GM12873 (cell line): ENCODE data around the gene EDAR.

Experiments used
- TF ChIP-seq, protein P1 (sequence below): IDR thresholded peaks from 2 replicates; pipeline ENCODE4 v1.5.1; 2012; ENCODE audit warnings: low read depth, mild to moderate bottlenecking, moderate library complexity, low read length, control low read depth; ENCODE audit not compliant: insufficient read depth; ENCODE audit errors: missing control alignments

Gene EDAR

DNA sequence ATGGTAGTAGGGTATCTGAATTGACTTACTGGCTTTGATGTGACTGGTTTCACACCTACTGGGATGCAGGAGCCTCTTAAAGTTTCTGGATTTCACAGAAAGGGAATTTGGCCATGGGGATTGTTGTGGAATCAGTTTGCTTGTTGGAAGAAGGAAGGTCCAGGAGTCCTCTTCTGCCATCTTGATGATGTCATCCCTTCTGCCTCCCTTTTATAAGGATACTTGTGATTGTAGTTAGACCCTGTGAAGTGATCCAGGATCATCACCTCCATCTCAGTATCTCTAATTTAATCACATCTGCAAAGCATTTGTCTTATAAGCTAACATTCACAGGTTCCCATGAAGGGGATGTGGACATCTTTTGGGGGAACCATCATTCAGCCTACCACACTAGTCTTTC is 123.0 kb downstream of the EDAR start:
- TF ChIP-seq, protein P1, sequence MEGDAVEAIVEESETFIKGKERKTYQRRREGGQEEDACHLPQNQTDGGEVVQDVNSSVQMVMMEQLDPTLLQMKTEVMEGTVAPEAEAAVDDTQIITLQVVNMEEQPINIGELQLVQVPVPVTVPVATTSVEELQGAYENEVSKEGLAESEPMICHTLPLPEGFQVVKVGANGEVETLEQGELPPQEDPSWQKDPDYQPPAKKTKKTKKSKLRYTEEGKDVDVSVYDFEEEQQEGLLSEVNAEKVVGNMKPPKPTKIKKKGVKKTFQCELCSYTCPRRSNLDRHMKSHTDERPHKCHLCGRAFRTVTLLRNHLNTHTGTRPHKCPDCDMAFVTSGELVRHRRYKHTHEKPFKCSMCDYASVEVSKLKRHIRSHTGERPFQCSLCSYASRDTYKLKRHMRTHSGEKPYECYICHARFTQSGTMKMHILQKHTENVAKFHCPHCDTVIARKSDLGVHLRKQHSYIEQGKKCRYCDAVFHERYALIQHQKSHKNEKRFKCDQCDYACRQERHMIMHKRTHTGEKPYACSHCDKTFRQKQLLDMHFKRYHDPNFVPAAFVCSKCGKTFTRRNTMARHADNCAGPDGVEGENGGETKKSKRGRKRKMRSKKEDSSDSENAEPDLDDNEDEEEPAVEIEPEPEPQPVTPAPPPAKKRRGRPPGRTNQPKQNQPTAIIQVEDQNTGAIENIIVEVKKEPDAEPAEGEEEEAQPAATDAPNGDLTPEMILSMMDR, result no peak

- TF ChIP-seq, protein P1, result no peak
Observed at GRCh38 chr2:108858894-108859293, 130.1 kb downstream of the EDAR start.

DNA sequence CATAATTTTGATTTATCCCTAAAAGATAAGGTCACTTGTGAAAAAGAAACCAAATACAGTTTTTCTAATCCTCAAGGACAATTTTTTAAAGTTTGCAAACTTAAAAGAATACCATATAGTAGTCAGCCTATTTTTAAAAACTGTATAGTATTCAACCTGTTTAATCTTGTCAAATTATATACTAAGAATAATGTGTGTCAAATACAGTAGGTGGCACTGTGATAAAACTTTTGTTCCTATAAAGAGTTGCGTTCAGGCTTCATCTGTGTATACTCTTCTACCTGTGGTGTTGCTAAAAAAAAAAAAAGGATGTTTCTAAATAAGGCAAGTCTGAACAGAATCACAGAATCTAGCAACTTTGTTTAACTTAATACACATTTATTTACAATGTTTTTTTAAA is 133.8 kb downstream of the EDAR start:
- TF ChIP-seq, protein P1, result no peak

GRCh38 chr2:108854484-108854883 is 134.5 kb downstream of the EDAR start:
- TF ChIP-seq, protein P1, result no peak

DNA sequence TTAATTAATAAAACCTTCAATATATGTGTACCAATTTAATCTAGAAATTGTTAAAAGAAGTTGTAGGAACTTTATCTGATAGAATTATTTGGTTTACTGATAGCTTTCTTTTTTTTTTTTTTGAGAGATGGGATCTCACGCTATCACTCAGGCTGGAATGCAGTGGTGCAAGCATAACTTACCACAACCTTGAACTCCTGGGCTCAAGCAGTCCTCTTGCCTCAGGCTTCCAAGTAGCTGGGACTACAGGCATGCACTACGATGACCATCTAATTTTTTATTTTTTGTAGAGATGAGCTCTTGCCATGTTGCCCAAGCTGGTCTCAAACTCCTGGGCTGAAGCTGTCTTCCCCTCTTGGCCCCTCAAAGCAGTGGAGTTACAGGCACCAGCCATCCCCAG is 135.6 kb downstream of the EDAR start:
- TF ChIP-seq, protein P1, result no peak

GRCh38 chr2:108852375-108852774 is 136.6 kb downstream of the EDAR start:
- TF ChIP-seq, protein P1, result no peak

DNA sequence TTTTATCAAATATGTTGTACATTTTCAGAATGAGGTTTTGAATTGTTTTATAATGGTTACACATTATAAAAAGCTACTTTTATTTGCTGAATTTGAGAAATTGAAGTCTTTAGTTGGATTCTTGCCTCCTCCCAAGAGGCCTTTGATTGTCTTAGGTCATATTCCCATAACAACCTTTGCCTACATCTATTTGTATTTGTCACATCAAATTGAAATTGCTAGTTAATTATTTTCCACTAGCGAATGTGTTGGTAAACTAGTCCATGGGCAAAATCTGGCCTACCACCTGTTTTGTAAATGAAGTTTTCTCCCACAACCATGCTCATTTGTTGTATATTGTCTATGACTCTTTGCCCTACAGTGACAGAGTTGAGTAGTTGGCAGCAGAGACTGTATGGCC is 142.0 kb downstream of the EDAR start:
- TF ChIP-seq, protein P1, result no peak
